ENCODE measurements around the gene AMDHD2. TPM values are rescaled to one million over a fixed set of nuclear protein-coding genes. Genes with fewer than 3 reads are reported as not detected.

Gene AMDHD2
- total and polyA plus RNA-seq, 9 donors = 0.47 to 28.7 (median 25.6) TPM

DNA sequence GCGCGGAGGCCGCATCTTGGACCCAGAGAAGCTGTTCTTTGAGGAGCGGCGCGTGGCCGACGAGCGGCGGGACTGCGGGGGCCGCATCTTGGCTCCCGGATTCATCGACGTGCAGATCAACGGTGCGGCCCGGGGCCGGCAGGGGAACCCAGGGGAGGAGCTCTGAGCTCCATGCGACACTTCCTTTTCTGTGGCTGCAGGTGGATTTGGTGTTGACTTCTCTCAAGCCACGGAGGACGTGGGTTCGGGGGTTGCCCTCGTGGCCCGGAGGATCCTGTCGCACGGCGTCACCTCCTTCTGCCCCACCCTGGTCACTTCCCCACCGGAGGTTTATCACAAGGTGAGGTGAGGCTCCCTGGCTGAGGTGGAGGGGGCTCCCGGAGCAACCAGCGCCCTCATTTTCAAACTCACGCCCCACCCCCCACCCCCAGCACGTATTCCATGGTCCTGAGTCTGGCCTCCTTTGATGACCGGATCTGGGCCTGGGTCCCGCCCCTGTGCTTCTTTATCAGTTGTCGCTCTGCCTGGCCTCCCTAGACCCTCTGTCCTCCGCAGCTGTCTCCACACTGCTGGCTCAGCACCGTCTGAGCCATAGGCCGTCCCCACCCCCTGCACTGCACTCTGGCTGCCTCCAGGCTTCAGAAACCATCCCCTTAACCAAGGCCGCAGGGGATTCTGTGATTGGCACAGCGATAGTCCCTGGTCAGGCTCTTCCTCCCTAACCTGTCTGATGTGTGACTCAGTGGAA is 787 bp downstream of the AMDHD2 start:
- Histone ChIP-seq H3K27ac (no peak overlapping the region), H3K4me3 (peak overlapping the region; percentile 50), H3K9me3 (no peaks in the 10 kb centered on the region), H3K4me1 (ENCODE audit: insufficient read depth) (peaks cover 27% of the 10 kb centered on the region), H3K36me3 (no peaks in the 10 kb centered on the region), H3K27me3 (no peaks in the 10 kb centered on the region)
- TF ChIP-seq POLR2A (IDR thresholded peaks at IDR 0.05) (no peak), EP300 (IDR thresholded peaks at IDR 0.05) (no peak)
- TF ChIP-seq, protein P1, sequence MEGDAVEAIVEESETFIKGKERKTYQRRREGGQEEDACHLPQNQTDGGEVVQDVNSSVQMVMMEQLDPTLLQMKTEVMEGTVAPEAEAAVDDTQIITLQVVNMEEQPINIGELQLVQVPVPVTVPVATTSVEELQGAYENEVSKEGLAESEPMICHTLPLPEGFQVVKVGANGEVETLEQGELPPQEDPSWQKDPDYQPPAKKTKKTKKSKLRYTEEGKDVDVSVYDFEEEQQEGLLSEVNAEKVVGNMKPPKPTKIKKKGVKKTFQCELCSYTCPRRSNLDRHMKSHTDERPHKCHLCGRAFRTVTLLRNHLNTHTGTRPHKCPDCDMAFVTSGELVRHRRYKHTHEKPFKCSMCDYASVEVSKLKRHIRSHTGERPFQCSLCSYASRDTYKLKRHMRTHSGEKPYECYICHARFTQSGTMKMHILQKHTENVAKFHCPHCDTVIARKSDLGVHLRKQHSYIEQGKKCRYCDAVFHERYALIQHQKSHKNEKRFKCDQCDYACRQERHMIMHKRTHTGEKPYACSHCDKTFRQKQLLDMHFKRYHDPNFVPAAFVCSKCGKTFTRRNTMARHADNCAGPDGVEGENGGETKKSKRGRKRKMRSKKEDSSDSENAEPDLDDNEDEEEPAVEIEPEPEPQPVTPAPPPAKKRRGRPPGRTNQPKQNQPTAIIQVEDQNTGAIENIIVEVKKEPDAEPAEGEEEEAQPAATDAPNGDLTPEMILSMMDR (IDR thresholded peaks at IDR 0.05) = no peak
- intact Hi-C loops (cut with DNase I) = no loop called here
- 14 to 17% (median 15%) methylated on average over 41 of the region's 41 CpGs for WGBS, 3 donors
- peak in 3 of 5 donors; percentile 23 to 52 (median 26) for DNase-seq

DNA sequence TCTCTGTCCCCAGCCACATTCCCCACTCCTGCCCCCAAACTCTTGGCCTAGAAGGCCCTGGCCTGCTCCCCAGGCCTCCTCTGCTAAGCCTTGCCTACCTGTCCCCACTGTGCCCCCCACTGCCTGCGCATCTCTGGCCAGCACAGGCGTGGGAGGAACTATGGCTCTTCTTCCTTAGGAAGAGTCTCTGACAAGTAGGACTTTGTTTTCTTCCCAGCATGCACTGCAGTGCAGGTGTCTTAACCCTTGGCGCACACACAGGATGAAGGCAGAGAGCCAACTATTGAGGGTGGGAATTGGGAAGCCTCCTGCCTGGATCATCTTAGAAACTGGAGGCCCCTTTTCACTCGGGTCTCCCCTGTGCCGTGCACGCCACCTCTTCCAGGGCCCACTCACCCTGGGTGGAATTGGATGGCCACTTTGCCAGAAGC is 3.6 kb downstream of the AMDHD2 start:
- DNase-seq = peak in 1 of 5 donors; percentile 16
- no peak overlapping the region for H3K27ac ChIP-seq
- intact Hi-C loops (cut with DNase I) = no loop called here
- H3K4me3 ChIP-seq = no peak overlapping the region
- H3K36me3 ChIP-seq = no peaks in the 10 kb centered on the region
- no peak for TF ChIP-seq EP300 (IDR thresholded peaks at IDR 0.05)
- TF ChIP-seq, protein P1 (IDR thresholded peaks at IDR 0.05) = no peak
- 78 to 86% (median 80%) methylated on average over 6 of the region's 6 CpGs for WGBS, 3 donors
- H3K9me3 ChIP-seq = no peaks in the 10 kb centered on the region
- no peaks in the 10 kb centered on the region for H3K27me3 ChIP-seq
- H3K4me1 ChIP-seq (ENCODE audit: insufficient read depth) = peaks cover 10% of the 10 kb centered on the region

DNA sequence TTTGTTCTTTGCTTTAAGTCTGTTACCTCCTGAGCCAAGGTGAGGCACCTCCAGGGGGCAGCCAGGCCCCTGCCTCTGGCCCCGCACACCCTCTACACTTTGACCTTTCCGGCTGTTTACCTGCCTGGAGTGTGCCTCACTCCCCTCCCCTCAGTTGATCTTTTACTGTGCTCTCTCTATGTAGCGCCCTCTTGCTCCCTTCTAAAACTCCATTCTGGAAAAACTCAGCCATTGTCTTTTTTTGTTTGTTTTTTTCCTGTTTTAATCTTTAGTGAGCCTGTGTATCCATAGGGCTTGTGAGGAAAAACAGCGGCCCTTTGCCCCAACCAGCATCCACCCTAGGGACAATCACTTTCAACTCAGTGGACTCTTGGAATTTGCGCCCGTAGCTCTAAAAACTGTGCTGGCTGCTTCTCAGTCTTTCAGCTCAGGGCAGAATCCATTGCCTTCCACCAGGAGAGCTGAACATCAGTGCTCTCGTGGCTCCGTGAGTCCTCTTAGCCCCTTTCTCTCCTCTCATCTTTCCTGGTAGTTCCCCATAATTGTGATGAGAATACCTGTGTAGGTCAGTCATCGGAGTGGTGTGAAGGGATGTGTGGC is 4.3 kb downstream of the AMDHD2 start:
- TF ChIP-seq POLR2A (IDR thresholded peaks at IDR 0.05) (no peak), EP300 (IDR thresholded peaks at IDR 0.05) (no peak)
- TF ChIP-seq, protein P1 (IDR thresholded peaks at IDR 0.05) = no peak
- peak in 1 of 5 donors; percentile 10 for DNase-seq
- peaks cover 8% of the 10 kb centered on the region for H3K4me1 ChIP-seq (ENCODE audit: insufficient read depth)
- no peaks in the 10 kb centered on the region for H3K27me3 ChIP-seq
- WGBS, 3 donors = 92 to 95% (median 94%) methylated on average over 9 of the region's 9 CpGs
- no peak overlapping the region for H3K27ac ChIP-seq
- H3K4me3 ChIP-seq = no peak overlapping the region
- no peaks in the 10 kb centered on the region for H3K9me3 ChIP-seq
- no peaks in the 10 kb centered on the region for H3K36me3 ChIP-seq
- intact Hi-C loops (cut with DNase I) = no loop called here

DNA sequence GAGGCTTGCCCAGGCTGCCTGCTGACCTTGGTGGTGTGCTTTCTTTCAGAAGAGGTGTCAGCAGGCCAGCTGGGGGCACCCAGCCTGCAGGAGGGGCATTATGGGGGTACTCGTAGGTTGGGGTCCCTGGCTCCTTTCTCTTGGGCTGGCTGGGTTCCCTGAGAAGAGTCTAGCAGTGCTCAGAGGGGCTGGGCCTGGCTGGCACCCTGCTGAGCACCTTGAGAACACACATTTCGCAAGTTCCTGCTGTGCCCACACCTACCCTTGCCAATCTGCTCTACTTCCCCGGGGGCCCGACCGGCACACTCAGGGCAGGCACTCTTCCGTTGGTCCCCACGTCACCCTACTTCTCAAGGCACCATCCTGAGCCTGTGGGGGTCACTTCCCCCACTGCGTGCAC is 6.0 kb downstream of the AMDHD2 start:
- no peaks in the 10 kb centered on the region for H3K27me3 ChIP-seq
- intact Hi-C loops (cut with DNase I) = no loop called here
- H3K4me1 ChIP-seq (ENCODE audit: insufficient read depth) = peaks cover 2% of the 10 kb centered on the region
- no peaks in the 10 kb centered on the region for H3K36me3 ChIP-seq
- TF ChIP-seq EP300 (IDR thresholded peaks at IDR 0.05) (no peak), POLR2A (IDR thresholded peaks at IDR 0.05) (no peak)
- TF ChIP-seq, protein P1 (IDR thresholded peaks at IDR 0.05) = no peak
- DNase-seq = peak in 1 of 5 donors; percentile 24
- WGBS, 3 donors = 85 to 92% (median 88%) methylated on average over 8 of the region's 8 CpGs
- H3K4me3 ChIP-seq = no peak overlapping the region
- no peaks in the 10 kb centered on the region for H3K9me3 ChIP-seq
- no peak overlapping the region for H3K27ac ChIP-seq

Data from ovary (tissue), 9 donors.